Lung microvascular endothelial cell (primary cell): ENCODE results near the gene RIF1. TPM values are rescaled to one million over a fixed set of nuclear protein-coding genes. Genes with fewer than 3 reads are reported as not detected.
"Not testable (repeated sequence)": the region's sequence is repeated elsewhere in the genome, so short reads cannot be mapped to it uniquely, and the experiment has no call there.

ENCODE experiments used
- DNase-seq, 2 donors: peaks; one replicate each; pipeline versions ENCODE4 v3.0.0 to v3.0.0-alpha.2; 2010; ENCODE audit warnings: low read depth in 2 of 2
- total RNA-seq: library from RNA; depleted of rRNA; stranded (reverse); fragments of >200 nt; gene quantifications from 2 replicates; pipeline ENCODE4 v1.2.1, GENCODE V29; 2014

RIF1 gene
- total RNA-seq, 1 donor from 2014 or later, result 24.8 TPM

DNA sequence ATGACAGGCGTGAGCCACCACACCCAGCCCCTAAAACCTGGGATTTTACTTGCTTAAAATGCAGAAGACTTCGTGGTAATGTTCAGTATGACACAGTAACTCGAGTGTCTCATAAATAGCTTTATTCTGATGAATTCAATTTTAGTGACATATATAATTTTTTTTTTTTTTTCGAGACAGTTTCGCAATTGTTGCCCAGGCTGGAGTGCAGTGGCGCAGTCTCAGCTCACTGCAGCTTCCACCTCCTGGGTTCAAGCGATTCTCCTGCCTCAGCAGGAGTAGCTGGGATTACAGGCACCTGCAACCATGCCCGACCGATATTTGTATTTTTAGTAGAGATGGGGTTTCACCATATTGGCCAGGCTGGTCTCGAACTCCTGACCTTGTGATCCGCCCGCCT lies 12.0 kb downstream of the RIF1 start:
- DNase-seq, result not testable (repeated sequence)

GRCh38 chr2:151422917-151423439 lies 13.3 kb downstream of the RIF1 start:
- DNase-seq, result no peak

DNA sequence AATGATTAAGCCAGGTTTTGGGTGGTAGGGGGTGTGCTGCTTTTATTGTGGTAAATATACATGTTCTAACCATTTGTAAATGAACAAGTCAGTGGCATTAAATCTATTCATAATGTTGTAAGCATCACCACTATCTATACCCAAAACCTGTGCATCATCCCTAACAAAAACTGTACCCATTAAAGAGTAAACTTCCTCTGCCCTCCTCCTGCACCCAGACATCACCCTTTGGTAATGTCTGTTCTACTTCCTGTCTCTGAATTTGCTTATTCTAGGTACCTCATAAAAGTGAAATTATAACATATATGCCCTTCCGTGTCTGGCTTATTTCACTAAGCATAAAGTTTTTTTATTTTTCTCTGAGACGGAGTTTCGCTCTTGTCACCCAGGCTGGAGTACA lies 14.1 kb downstream of the RIF1 start:
- DNase-seq, result no peak

DNA sequence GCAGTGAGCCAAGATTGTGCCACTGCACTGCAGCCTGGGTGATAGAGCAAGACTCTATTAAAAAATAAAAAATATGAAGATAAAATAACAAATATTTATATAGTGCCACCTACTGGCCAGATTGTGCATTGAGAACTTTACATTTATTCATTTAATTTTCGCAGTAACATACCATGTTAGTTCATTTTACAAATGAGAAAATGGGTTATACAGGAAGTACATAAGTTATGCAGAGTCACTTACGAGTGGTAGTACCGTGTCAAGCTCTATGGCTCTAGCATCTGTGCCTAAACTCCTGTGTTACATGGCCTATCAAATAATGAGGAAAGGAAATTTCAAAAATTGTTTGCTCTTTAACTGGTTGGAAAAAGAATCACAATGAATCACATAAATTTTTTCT lies 27.9 kb downstream of the RIF1 start:
- peak; percentile 24 to 40 for DNase-seq

- DNase-seq, result no peak
Measured at GRCh38 chr2:151438506-151438905, 28.8 kb downstream of the RIF1 start.

DNA sequence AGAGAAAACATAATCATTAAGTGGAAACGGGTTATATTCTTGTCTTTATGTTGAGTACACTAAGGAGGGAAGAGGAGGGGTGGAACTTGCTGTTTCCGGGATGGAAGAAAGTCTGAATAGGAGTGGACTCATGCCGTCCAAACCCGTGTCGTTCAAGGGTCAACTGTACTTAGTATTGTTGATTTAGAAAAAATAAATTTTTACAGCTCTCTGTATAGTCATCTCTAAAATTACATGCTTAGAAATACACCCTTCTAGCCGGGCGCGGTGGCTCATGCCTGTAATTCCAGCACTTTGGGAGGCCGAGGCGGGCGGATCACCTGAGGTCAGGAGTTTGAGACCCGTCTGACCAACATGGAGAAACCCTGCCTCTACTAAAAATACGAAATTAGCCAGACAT lies 29.4 kb downstream of the RIF1 start:
- no peak for DNase-seq

- peak in 1 of 2 donors; percentile 50 for DNase-seq
Measured at GRCh38 chr2:151459358-151459757, 49.7 kb downstream of the RIF1 start.

- DNase-seq, result no peak
Measured at GRCh38 chr2:151465771-151466170, 56.1 kb downstream of the RIF1 start.

DNA sequence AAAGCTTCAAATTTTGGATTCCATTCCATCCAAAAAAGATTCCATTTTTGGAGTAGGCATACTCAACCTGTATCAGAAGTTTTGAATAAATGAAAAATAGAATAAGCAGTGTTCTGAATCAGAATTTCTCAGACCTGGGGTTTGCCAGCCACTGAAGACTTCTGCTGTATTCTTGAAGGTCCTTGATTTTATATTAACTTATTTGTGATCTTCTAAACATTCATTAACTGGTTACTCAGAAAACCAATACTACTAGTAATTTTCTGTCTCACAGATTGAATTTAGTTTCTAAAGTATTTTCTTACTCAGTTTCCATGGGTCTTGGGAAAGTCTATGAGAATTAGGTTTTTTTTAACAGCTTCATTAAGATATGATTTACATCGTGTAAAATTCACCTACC lies 60.9 kb downstream of the RIF1 start:
- DNase-seq, result no peak

- DNase-seq, result no peak
Measured at GRCh38 chr2:151472966-151473365, 63.3 kb downstream of the RIF1 start.

- no peak for DNase-seq
Measured at GRCh38 chr2:151475071-151475470, 65.4 kb downstream of the RIF1 start.

DNA sequence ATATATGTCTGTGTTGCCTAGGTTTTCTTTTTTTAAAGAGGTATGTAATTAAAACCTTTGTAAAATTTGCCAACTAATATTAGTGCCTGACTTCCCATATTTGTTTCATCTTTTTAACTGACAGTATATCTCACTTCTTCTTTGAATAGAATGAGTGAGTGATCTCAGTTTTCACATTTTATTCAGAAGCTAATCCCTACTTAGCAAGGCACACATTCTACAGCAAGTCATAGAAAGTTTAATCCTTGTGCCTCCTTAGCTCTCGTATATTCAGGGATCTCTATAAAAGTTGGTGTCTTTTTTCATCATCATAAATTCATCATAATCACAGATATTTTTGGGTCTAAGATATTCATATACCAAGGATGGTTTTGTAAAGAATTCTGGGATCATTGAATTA lies 66.6 kb downstream of the RIF1 start:
- DNase-seq, result no peak

DNA sequence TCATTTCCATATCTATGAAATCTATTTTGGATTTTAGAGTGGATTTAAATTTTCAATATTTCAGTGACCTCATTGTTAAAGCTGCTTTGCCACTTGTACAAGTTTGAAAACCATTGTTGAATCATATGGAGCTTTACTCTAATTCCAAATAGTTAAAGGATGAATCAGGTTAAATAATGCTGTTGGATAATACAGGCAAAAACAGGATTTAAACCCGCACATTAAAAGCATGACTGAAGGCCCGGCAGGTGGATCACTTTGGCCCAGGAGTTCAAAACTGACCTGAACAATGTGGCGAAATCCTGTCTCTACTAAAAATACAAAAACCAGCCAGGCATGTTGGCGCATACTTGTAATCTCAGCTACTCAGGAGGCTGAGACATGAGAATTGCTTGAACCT lies 68.3 kb downstream of the RIF1 start:
- no peak for DNase-seq

DNA sequence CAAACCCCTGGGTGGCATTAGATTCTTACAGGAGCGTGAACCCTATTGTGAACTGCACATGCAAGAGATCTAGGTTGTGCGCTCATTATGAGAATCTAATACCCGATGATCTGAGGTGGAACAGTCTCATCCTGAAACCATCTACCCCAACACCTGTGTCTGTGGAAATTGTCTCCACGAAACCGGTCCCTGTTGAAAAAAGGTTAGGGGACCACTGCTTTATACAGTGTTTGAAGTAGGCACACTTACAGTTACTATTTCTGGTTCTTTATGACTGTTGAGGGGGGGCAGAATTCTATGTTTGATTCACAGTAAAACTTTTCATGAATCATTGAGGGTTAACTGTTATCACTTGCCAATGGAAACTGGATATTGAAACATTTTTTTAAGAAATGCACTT lies 72.0 kb downstream of the RIF1 start:
- DNase-seq, result no peak

DNA sequence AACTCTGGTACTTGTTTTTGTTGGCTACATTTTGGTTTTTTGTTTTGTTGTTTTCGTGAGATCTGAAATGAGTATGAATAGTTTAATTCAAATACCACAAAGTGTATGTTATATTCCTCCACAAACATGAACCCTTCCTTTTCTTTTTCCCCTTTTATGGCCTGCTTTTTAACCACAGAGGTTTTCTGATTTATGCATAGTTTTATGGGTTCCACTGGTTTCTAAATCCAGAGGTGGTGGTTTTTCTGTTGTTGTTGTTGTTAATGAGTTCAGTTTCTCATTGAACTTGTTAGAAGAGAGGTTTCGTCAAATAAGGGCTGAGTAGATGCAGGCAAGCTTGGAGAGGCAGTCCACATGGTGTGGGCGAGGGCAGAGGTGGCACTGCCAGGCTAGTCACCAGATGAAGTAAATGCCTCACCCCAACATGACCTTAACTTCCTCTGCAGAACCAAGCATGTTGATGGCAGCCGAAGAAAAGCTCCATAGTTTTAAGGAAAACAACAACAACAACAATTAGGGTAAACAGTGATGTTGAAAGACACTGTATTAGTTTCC lies 72.5 kb downstream of the RIF1 start:
- no peak for DNase-seq

GRCh38 chr2:151483546-151483945 lies 73.8 kb downstream of the RIF1 start:
- DNase-seq, result no peak

DNA sequence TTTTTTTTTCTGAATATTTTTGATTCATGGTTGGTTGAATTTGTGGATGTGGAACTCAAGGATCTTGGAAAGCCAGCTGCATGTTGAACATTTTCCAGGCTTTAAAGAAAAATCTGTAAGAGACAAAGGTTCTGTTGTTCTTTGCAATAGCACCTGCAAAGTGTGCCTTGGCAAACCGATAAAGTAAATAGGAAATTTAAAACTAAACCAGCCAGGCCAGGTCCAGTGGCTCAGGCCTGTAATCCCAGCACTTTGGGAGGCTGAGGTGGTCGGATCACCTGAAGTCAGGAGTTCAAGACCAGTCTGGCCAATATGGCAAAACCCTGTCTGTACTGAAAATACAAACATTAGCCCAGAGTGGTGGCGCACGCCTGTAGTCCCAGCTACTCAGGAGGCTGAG lies 74.4 kb downstream of the RIF1 start:
- DNase-seq, result no peak

GRCh38 chr2:151486053-151486452 lies 76.4 kb downstream of the RIF1 start:
- DNase-seq, result no peak

- no peak for DNase-seq
Measured at GRCh38 chr2:151490276-151490675, 80.6 kb downstream of the RIF1 start.

DNA sequence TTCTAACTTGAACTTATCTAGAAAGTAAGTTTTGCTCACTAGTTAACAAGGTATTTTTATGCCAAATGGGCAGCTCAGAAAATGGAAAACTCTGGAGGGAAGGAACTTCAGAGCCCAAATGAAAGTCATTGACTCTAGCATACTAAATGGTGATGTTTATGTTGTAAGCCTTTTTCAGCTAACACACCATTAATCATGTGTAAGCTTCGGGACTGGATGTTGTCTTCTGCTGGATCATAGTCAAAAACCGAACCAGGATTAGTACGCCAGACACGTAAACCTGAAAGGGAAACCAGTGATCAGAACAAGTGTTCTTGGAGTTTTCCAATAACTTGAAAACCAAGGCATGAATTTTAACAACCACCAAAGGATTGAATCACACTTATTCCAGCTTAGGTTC lies 81.8 kb downstream of the RIF1 start:
- no peak for DNase-seq

DNA sequence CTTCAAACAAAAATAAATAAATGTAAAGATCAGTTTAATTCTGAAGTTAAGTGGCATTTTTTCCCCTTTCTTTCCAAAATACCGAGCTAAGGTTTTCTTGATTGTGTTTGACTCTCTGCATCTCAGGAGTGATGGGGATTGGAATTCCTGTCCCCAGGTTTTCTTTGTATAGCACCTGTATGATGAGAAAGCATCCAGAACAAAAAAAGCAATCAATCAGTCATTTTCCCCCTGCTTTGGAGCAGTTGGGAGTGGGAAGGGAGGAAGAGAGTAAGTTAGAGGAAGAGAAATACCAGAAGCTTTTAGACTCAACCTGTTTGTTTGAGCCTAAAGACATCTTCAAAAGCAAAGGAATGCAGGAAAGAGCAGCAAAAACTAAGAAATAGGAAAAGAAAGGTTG lies 88.5 kb downstream of the RIF1 start:
- no peak for DNase-seq

DNA sequence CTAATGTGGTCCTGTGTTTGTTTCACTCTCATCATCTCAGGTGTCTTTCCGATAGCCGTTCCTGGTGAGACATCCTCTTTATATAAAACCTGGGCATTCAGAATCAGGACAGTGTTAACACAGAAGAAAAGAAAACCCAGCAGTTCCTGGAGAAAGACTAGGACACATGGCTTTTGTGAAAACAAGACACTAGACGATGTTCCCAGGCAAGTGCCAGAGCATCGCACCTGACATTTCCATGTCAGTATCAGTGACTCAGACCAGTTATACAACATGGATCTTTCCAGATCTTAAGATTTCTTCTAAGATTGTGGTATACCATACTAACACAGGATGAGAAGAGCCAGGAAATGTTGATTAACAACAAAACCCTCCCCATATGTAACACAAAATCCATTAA lies 96.5 kb downstream of the RIF1 start:
- DNase-seq, result no peak

GRCh38 chr2:151508519-151508918 lies 98.8 kb downstream of the RIF1 start:
- no peak for DNase-seq

DNA sequence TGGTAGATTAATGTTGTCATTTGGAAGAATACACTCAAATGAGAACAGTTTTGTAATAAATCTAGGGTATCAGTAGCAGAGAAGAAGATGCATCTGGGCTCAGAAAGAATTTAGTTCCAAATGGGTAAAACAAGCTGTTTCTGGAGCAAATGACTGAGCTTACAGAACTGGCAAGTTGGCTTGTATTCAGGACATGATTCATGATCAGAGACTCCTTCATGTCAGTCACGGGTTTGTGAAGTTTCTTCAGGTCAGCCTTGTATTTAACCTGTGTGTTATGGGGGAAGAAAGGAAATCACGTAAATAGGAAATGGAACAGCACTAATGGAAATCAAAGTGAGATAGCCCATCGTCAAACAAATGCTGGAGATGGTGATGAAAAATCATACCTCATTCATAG lies 109.1 kb downstream of the RIF1 start:
- DNase-seq, result peak in 1 of 2 donors; percentile 79
